Kidney capillary endothelial cell (primary cell): Measurements from ENCODE around the gene TMEM200B.
"Not testable (repeated sequence)": the region's sequence is repeated elsewhere in the genome, so short reads cannot be mapped to it uniquely, and the experiment has no call there.

ENCODE experiments used
- DNase-seq: peaks from one replicate; pipeline ENCODE4 v3.0.0-alpha.2; 2018; ENCODE audit warnings: low spot score

The TMEM200B gene

DNA sequence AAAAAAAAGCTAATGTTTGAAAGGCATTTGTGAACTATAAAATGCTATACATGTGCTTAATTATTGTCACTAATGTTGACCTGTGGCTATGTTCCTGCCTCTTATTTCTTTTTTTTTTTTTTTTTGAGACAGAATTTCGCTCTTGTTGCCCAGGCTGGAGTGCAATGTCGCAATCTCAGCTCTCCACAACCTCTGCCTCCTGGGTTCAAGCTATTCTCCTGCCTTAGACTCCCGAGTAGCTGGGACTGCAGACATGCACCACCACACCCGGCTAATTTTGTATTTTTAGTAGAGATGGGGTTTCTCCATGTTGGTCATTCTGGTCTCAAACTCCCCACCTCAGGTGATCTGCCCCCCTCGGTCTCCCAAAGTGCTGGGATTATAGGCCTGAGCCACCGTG lies 15.7 kb downstream of the TMEM200B start:
- DNase-seq = not testable (repeated sequence)

DNA sequence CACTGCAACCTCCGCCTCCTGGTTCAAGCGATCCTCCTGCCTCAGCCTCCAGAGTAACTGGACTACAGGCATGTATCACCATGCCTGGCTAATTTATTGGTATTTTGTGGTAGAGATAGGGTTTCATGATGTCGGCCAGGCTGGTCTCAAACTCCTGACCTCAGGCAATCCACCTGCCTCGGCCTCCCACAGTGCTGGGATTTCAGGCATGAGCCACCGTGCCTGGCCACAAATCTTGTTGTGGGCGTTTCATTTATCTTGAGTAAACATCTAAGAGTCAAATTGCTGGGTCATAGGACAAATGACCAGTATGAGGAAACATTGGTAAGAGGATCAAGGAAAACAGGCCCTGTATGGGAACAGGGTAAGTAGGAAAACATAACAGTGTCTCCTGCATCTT lies 17.9 kb downstream of the TMEM200B start:
- no peak for DNase-seq

DNA sequence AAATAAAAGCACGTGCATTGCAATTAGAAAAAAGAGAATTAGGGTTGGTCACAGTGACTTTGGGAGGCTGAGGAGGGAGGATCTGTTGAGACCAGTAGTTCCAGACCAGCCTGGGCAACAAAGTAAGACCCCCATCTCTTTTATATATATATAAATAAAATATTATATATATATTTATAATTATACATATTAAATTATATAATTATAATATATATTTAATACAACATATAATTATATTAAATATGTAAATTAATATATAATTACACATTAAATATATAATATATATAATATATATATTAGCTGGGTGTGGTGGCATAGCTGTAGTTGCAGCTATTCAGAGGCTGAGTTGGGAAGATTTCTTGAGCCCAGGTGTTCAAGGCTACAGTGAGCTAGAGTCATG lies 23.2 kb downstream of the TMEM200B start:
- no peak for DNase-seq

DNA sequence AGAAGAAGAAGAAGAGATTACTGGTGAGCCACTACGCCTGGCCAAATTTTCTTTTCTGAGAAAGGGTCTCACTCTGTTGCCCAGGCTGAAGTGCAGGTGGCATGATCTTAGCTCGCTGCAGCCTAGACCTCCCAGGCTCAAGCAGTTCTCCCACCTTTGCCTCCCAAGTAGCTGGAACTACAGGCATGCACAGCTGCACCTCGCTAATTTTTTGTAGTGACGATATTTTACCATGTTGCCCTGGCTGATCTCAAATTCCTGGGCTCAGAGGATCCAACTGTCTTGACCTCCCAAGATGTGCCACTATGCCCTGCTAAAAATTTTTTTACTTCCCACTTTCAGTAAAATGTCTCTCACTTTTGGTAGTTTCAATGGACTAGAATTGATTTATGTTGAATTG lies 24.4 kb downstream of the TMEM200B start:
- DNase-seq = no peak

DNA sequence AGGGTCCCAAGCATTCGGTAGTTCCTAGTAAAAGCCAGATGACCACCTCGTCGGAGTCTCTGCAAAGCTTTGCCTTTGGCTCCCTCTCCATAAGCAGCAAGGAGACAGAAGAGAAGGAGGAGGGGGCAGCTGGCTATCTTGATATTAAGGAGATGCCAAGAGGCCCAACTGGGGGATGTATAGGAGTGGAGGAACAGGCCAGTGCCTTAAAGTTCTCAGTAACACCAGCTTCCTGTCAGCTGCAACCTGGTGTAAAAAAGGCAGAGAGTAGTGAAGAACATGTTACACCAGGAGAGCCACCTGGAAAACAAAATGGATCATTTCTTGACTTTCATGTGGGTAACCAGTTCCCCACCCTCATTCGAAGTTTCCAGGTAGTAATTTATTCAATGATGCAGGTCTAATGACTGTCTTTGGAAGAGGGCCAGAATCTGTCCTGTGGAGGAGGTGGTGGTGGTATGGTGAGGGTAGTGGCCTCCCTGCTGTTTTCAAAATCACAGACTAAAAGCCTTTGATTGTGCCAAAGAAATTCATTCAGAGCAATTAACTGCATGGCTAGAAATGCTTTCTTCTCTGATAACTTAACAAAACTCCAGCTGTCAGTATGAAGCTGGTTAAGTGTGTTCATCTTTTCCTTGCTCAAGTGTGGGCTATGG lies 27.3 kb downstream of the TMEM200B start:
- DNase-seq = no peak

DNA sequence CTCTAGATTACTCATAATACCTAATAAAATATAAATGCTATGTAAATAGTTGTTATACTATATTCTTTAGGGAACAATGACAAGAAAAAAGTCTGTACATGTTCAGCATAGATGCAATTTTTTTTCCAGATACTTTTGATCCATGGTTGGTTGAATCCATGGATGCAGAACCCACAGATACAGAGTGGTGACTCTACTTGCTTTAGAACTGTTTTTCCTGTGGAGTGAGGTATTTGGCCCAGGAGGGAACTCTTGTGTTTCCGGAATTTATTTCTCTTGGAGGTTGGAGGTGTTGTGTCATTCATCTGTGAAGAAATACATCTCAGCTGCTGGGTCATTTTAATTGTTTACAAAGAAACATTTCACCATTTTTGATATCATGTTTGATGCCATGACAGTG lies 28.7 kb downstream of the TMEM200B start:
- DNase-seq = no peak

DNA sequence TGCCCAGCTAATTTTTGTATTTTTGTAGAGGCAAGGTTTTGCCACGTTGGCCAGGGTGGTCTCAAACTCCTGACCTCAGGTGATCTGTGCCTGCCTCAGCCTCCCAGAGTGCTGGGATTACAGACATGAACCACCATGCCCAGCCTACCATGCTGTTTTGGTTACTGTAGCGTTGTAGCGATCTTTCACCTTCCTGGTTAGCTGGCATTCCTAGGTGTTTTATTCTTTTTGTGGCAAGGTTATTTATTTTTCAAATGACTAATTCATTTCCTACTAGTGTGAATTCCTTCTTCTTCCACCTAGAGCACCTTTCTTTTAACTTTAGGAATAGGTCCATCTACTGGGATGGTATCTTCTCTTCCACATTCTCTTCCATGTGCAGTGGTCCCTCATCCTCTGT lies 29.3 kb downstream of the TMEM200B start:
- DNase-seq = no peak

DNA sequence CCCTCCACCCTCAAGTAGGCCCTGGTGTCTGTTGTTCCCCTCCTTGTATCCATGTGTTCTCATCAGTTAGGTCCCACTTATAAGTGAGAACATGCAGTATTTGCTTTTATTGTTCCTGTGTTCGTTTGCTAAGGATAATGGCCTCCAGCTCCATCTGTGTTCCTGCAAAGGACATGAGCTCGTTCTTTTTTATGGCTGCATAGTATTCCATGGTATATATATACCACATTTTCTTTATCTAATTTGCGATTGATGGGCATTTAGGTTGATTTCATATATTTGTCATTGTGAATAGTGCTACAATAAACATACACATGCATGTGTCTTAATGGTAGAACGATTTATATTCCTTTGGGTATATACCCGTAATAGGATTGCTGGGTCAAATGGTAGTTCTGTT lies 31.0 kb downstream of the TMEM200B start:
- DNase-seq = not testable (repeated sequence)

DNA sequence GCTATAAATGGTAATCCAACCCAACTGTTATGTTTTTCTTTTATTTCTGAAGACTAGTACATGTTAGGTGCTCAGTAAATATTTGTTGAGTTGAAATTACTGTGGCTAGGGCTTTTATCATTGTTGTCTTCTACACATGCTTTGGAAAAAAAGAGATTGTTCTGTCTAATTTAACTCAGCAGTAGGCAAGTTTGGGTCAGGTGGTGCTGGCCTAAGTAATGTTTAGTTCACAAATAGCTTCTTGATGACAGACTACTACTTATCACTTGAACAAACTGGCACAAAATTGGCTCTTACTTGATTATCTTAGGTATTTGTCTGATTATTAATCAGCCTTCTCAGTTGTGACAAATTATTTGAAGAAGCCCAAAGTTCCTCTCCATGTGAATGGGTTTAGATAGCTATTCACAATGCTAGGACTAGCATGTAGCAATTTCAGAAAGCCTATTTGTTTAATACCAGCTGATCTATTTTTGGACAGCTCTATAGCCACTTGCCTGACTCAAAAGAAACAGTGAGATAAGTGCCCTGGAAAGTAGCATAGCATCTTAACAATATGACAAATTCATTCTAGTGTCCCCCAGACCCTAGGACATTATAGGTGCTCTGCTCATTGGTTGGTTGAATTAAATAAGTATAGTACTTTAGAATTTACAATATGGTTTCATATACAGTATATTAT lies 32.6 kb downstream of the TMEM200B start:
- DNase-seq = no peak

DNA sequence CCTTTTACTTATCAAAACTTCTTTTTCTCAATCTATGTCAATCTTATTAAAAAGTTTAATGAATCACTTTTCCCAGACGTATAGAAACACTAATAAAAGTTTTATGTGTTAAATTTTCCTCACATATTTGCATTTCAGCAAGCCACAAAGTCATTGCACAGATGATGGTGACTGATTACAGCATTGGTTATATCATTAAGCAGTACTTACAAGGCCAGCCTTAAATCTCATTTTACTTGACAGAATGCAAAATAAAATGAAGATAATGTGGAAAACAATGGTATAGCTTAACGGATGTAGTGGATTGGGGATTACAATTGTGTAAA lies 39.5 kb downstream of the TMEM200B start:
- no peak for DNase-seq

DNA sequence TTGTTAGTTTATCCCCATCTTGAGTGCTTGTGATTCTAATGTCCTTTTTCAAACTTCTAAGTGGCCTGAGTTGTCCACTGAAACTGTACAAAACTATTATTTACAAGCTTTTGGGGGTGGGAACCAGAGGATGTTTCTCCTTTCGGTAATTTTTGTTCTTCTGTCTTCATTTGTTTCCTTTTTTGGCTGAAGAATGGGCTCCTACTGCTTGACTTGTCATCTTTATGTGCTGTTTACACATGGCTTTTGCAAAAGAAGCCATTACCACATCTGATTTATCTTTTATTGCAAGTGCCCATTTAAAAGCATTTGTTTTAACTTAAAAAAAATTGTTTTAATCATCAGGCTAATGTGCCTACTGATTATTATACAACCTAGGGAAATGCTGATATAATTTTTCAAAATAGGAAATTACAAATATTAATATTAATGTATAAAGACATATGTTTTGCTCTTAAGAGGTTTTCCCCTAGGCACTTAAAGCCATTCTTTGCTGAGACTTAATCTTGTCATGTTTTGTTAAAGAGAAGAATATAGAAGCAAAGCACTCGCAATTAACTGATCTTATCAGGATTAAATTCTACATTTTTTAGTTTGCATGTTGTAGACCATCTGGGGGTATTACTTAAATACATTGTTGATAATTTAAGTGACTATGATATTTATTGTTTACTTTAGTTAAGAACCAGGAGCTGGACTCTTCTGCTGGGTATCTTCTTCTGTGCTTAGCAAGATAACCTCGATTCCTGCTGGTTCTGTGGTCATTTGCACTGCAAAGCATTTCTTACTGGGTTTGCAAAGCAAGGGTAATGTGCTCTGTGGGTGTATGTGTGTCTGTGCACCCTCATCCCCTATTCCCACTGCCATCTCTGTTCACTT lies 40.1 kb downstream of the TMEM200B start:
- DNase-seq = no peak

DNA sequence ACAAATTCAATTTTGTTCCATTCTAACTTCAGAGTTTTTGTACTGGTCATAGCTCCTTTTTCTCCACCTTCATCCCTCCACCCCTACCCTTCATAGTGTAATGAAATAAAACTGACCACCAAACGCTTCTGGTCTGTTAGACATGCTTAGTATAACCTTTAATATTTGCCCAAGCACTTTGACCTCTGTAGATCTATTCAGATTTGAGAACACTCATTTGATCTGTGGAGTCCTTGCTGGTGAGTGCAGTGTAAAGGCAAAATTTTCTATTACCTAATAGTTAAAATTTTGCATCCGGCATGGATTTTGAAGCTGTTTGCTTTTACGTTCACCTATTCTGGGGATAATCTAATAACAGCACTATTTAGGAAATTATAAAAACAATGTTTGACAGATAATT lies 41.2 kb downstream of the TMEM200B start:
- no peak for DNase-seq

DNA sequence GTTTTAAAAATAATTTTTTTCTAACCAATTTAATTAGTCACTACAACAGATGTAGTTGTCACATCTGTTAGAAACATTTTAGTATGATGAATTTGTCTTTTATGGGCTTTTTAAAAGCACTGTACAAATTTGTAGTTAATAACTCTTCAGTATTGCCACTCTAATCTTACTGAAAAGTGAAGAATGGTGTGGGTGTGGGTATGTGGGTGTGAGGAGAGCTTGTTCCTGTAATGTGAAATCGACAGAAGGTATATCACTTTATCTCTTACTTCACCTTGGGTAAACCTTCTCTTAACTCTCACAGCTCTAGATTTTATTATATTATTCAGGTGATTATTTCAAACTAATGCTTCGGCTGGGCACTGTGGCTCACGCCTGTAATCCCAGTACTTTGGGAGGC lies 42.5 kb downstream of the TMEM200B start:
- no peak for DNase-seq

DNA sequence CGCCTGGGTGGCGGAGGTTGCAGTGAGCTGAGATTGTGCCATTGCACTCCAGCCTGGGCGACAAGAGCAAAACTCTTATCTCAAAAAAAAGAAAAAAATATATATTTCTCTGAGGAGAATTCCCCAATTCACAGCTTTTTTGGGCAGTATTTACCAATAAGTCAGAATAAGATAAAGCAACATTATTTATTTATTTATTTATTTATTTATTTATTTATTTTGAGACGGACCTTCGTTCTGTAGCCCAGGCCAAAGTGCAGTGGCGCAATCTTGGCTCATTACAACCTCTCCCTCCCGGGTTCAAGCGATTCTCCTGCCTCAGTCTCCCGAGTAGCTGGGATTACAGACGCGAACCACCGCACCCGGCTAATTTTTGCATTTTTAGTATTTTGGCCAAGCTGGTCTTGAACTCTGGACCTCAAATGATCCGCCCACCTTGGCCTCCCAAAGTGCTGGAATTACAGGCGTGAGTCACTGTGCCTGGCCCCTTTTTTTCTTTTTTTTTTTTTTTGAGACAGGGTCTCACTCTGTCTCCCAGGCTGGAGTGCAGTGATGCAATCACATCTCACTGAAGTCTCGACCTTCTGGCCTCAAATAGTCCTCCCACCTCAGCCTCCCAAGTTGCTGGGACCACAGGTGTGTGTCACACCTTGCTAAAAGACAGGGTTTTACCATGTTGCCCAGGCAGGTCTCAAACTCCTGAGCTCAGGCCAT lies 43.6 kb downstream of the TMEM200B start:
- DNase-seq = not testable (repeated sequence)

DNA sequence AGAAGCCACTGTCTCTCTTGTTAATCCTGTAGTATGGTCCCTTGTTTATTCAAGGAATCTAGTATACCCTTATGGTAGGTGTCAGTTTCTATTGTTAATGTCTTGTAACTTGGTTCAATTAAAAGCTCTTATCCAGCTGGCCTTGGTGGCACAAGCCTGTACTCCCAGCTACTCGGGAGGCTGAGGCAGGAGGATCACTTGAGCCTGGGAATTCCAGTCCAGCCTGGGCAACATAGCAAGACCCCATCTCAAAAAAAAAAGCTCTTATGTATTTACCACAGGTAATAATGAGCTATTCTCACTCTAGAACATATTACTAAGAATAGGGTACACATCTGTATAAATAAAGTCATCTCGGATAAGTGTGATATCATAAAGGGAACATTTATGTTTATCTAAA lies 46.5 kb downstream of the TMEM200B start:
- no peak for DNase-seq
